Neutrophil (primary cell): ENCODE results near the gene SLC4A4.

ENCODE experiments used
- H3K27ac ChIP-seq: fragments of 200-600 bp; sonication (generic); 2 replicates; pipeline ENCODE4 v1.5.1; 2016; ENCODE audit warnings: mild to moderate bottlenecking, moderate library complexity
- H3K27me3 ChIP-seq: fragments of 200-600 bp; sonication (generic); 2 replicates; pipeline ENCODE4 v1.6.0; 2016; ENCODE audit warnings: mild to moderate bottlenecking
- H3K36me3 ChIP-seq: fragments of 200-600 bp; sonication (generic); 2 replicates; pipeline ENCODE4 v1.5.1; 2017
- H3K4me1 ChIP-seq, 2 experiments: fragments of 200-600 bp in 1 of 2; sonication (generic) in 1 of 2; 1 replicate in 1 of 2; 2 replicates in 1 of 2; pipeline versions ENCODE4 v1.5.1 to v1.6.1; 2013 to 2016; ENCODE audit warnings: low read depth in 1 of 2, low read length in 1 of 2, mild to moderate bottlenecking in 1 of 2, moderate library complexity in 1 of 2; ENCODE audit not compliant: control insufficient read depth in 1 of 2, insufficient read depth in 1 of 2
- H3K4me3 ChIP-seq, 2 experiments: fragments of 200-600 bp in 1 of 2; sonication (generic) in 1 of 2; 1 replicate in 1 of 2; 2 replicates in 1 of 2; pipeline ENCODE4 v1.5.1; 2013 to 2016; ENCODE audit warnings: low read depth in 1 of 2, low read length in 1 of 2, mild to moderate bottlenecking in 1 of 2, moderate library complexity in 1 of 2
- H3K9me3 ChIP-seq: fragments of 200-600 bp; sonication (generic); 2 replicates; pipeline ENCODE4 v1.5.1; 2016
- CTCF ChIP-seq: fragments of 200-600 bp; sonication (generic); IDR thresholded peaks from 2 replicates; pipeline ENCODE4 v1.5.1; 2016; ENCODE audit warnings: antibody characterized with exemption

SLC4A4 gene

GRCh38 chr4:71396382-71396781, 57.6 kb downstream of the SLC4A4 start:
- Histone ChIP-seq H3K4me1 (no peaks in the 10 kb centered on the region), H3K27ac (no peak overlapping the region), H3K4me3 (no peak overlapping the region), H3K9me3 (no peaks in the 10 kb centered on the region), H3K27me3 (no peaks in the 10 kb centered on the region), H3K36me3 (no peaks in the 10 kb centered on the region)
- TF ChIP-seq CTCF: no peak

GRCh38 chr4:71400810-71401209, 62.0 kb downstream of the SLC4A4 start:
- no peak for TF ChIP-seq CTCF
- Histone ChIP-seq H3K36me3 (no peaks in the 10 kb centered on the region), H3K27me3 (no peaks in the 10 kb centered on the region), H3K9me3 (no peaks in the 10 kb centered on the region), H3K4me3 (no peak overlapping the region), H3K4me1 (no peaks in the 10 kb centered on the region), H3K27ac (no peak overlapping the region)

- no peak overlapping the region for H3K27ac ChIP-seq
- H3K4me1 ChIP-seq: no peaks in the 10 kb centered on the region
These were observed 63.8 kb downstream of the SLC4A4 start for GRCh38 chr4:71402616-71403015.

DNA sequence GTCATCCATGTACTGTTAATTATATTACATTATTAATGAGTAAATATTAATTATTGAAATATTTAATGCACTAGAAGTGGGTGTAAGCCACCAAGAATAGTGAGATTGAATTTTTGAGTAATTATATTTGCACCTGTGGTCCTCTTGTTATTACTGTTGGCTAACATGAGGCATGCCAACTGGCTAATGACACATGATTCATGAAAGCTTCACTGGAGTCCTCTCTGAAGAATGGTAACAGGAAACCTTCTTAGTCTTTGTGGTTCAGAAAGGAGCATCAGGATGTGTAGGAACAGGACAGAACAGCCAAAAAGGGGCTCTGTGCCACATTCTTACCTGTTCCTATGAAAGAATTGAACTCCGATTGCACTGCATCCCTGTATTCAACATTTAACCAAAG, 65.2 kb downstream of the SLC4A4 start:
- no peaks in the 10 kb centered on the region for H3K4me1 ChIP-seq
- H3K36me3 ChIP-seq: no peaks in the 10 kb centered on the region
- H3K4me3 ChIP-seq: no peak overlapping the region
- no peaks in the 10 kb centered on the region for H3K9me3 ChIP-seq
- H3K27me3 ChIP-seq: no peaks in the 10 kb centered on the region
- no peak for TF ChIP-seq CTCF
- H3K27ac ChIP-seq: no peak overlapping the region

More at GRCh38 chr4:71402616-71403015, 63.8 kb downstream of the SLC4A4 start:
- no peak for TF ChIP-seq CTCF
- Histone ChIP-seq H3K27me3 (no peaks in the 10 kb centered on the region), H3K9me3 (no peaks in the 10 kb centered on the region), H3K36me3 (no peaks in the 10 kb centered on the region), H3K4me3 (no peak overlapping the region)

GRCh38 chr4:71405791-71406190, 67.0 kb downstream of the SLC4A4 start:
- H3K36me3 ChIP-seq: no peaks in the 10 kb centered on the region

More at GRCh38 chr4:71405791-71406190, 67.0 kb downstream of the SLC4A4 start:
- no peaks in the 10 kb centered on the region for H3K9me3 ChIP-seq
- no peak for TF ChIP-seq CTCF
- H3K27ac ChIP-seq: no peak overlapping the region
- H3K4me3 ChIP-seq: no peak overlapping the region
- no peaks in the 10 kb centered on the region for H3K4me1 ChIP-seq
- no peaks in the 10 kb centered on the region for H3K27me3 ChIP-seq
